ENCODE results near the gene C17orf100. TPM values are rescaled to one million over a fixed set of nuclear protein-coding genes. Genes with fewer than 3 reads are reported as not detected.
"Not testable (repeated sequence)": the region's sequence is repeated elsewhere in the genome, so short reads cannot be mapped to it uniquely, and the experiment has no call there.

Gene C17orf100
- total RNA-seq, 1 experiment from 2014 or later: not detected

GRCh38 chr17:6643451-6644125 lies 8.0 kb upstream of the C17orf100 start:
- Histone ChIP-seq H2AFZ (ENCODE audit: low read length) (no peak overlapping the region), H3K27ac (ENCODE audit: low read length) (no peak overlapping the region), H4K20me1 (ENCODE audit: insufficient read depth, low read depth, low read length) (no peaks in the 10 kb centered on the region), H3K9me2 (replicated peaks; ENCODE audit: insufficient read depth, low read length) (no peaks in the 10 kb centered on the region), H3K9me3 (ENCODE audit: low read length) (no peaks in the 10 kb centered on the region), H3K27me3 (ENCODE audit: low read length) (no peaks in the 10 kb centered on the region), H3K9ac (ENCODE audit: low read length) (no peak overlapping the region), H3K79me2 (ENCODE audit: low read length) (peaks cover 90% of the 10 kb centered on the region), H3K4me3 (ENCODE audit: low read length) (no peak overlapping the region), H3K36me3 (ENCODE audit: insufficient read depth, low read length) (peaks cover 47% of the 10 kb centered on the region; the same call in 1 of the 2 replicates), H3K4me2 (ENCODE audit: low read depth, low read length, poor library complexity, severe bottlenecking) (peak overlapping the region; percentile 71), H3K4me1 (ENCODE audit: low read length) (peaks cover 47% of the 10 kb centered on the region)
- DNase-seq: no peak

GRCh38 chr17:6648181-6648580 lies 3.4 kb upstream of the C17orf100 start:
- peak; percentile 68 for DNase-seq
- H3K9ac ChIP-seq (ENCODE audit: low read length): no peak overlapping the region
- no peaks in the 10 kb centered on the region for H3K9me2 ChIP-seq (replicated peaks; ENCODE audit: insufficient read depth, low read length)
- no peaks in the 10 kb centered on the region for H3K9me3 ChIP-seq (ENCODE audit: low read length)
- H3K79me2 ChIP-seq (ENCODE audit: low read length): peaks cover 77% of the 10 kb centered on the region
- H3K4me1 ChIP-seq (ENCODE audit: low read length): peaks cover 57% of the 10 kb centered on the region
- peaks cover 47% of the 10 kb centered on the region; the same call in 1 of the 2 replicates for H3K36me3 ChIP-seq (ENCODE audit: insufficient read depth, low read length)
- peak overlapping the region; percentile 2 for H3K4me2 ChIP-seq (ENCODE audit: low read depth, low read length, poor library complexity, severe bottlenecking)
- H3K27me3 ChIP-seq (ENCODE audit: low read length): no peaks in the 10 kb centered on the region
- no peak overlapping the region for H2AFZ ChIP-seq (ENCODE audit: low read length)
- H3K27ac ChIP-seq (ENCODE audit: low read length): no peak overlapping the region
- no peak overlapping the region for H3K4me3 ChIP-seq (ENCODE audit: low read length)
- no peaks in the 10 kb centered on the region for H4K20me1 ChIP-seq (ENCODE audit: insufficient read depth, low read depth, low read length)

GRCh38 chr17:6651919-6652452 lies 424 bp downstream of the C17orf100 start:
- H3K9me2 ChIP-seq (replicated peaks; ENCODE audit: insufficient read depth, low read length): no peaks in the 10 kb centered on the region
- H2AFZ ChIP-seq (ENCODE audit: low read length): no peak overlapping the region
- no peaks in the 10 kb centered on the region for H4K20me1 ChIP-seq (ENCODE audit: insufficient read depth, low read depth, low read length)
- peak overlapping the region; percentile 37 for H3K4me2 ChIP-seq (ENCODE audit: low read depth, low read length, poor library complexity, severe bottlenecking)
- H3K4me1 ChIP-seq (ENCODE audit: low read length): peaks cover 65% of the 10 kb centered on the region
- DNase-seq: no peak
- peaks cover 45% of the 10 kb centered on the region for H3K79me2 ChIP-seq (ENCODE audit: low read length)
- no peaks in the 10 kb centered on the region for H3K9me3 ChIP-seq (ENCODE audit: low read length)
- no peak overlapping the region for H3K27ac ChIP-seq (ENCODE audit: low read length)
- no peaks in the 10 kb centered on the region for H3K27me3 ChIP-seq (ENCODE audit: low read length)
- H3K4me3 ChIP-seq (ENCODE audit: low read length): peak overlapping the region; percentile 90; the same call in 1 of the 2 replicates
- peaks cover 20% of the 10 kb centered on the region; the same call in 1 of the 2 replicates for H3K36me3 ChIP-seq (ENCODE audit: insufficient read depth, low read length)
- H3K9ac ChIP-seq (ENCODE audit: low read length): peak overlapping the region; percentile 80

- Histone ChIP-seq H3K4me3 (ENCODE audit: low read length) (no peak overlapping the region), H3K9ac (ENCODE audit: low read length) (no peak overlapping the region), H3K79me2 (ENCODE audit: low read length) (peaks cover 29% of the 10 kb centered on the region), H2AFZ (ENCODE audit: low read length) (no peak overlapping the region), H3K9me2 (replicated peaks; ENCODE audit: insufficient read depth, low read length) (no peaks in the 10 kb centered on the region), H3K27me3 (ENCODE audit: low read length) (no peaks in the 10 kb centered on the region), H3K9me3 (ENCODE audit: low read length) (no peaks in the 10 kb centered on the region), H4K20me1 (ENCODE audit: insufficient read depth, low read depth, low read length) (no peaks in the 10 kb centered on the region), H3K4me1 (ENCODE audit: low read length) (peaks cover 50% of the 10 kb centered on the region), H3K27ac (ENCODE audit: low read length) (no peak overlapping the region), H3K36me3 (ENCODE audit: insufficient read depth, low read length) (no peaks in the 10 kb centered on the region), H3K4me2 (ENCODE audit: low read depth, low read length, poor library complexity, severe bottlenecking) (no peak overlapping the region)
- DNase-seq: no peak
Measured at GRCh38 chr17:6654841-6655731, 3.5 kb downstream of the C17orf100 start.

GRCh38 chr17:6655732-6656361 lies 4.3 kb downstream of the C17orf100 start:
- H4K20me1 ChIP-seq (ENCODE audit: insufficient read depth, low read depth, low read length); H2AFZ ChIP-seq (ENCODE audit: low read length); H3K9me2 ChIP-seq (replicated peaks; ENCODE audit: insufficient read depth, low read length); H3K4me3 ChIP-seq (ENCODE audit: low read length); H3K9me3 ChIP-seq (ENCODE audit: low read length); DNase-seq; H3K27ac ChIP-seq (ENCODE audit: low read length); H3K27me3 ChIP-seq (ENCODE audit: low read length); H3K36me3 ChIP-seq (ENCODE audit: insufficient read depth, low read length): not testable (repeated sequence)
- Histone ChIP-seq H3K4me2 (ENCODE audit: low read depth, low read length, poor library complexity, severe bottlenecking) (peak overlapping the region; percentile 8), H3K4me1 (ENCODE audit: low read length) (peaks cover 55% of the 10 kb centered on the region), H3K79me2 (ENCODE audit: low read length) (peaks cover 23% of the 10 kb centered on the region), H3K9ac (ENCODE audit: low read length) (peak overlapping the region; percentile 97; the same call in 1 of the 2 replicates)

GRCh38 chr17:6656797-6657632 lies 5.5 kb downstream of the C17orf100 start:
- H3K9me2 ChIP-seq (replicated peaks; ENCODE audit: insufficient read depth, low read length); H4K20me1 ChIP-seq (ENCODE audit: insufficient read depth, low read depth, low read length); H3K27me3 ChIP-seq (ENCODE audit: low read length); H3K9me3 ChIP-seq (ENCODE audit: low read length); H3K36me3 ChIP-seq (ENCODE audit: insufficient read depth, low read length): not testable (repeated sequence)
- Histone ChIP-seq H3K4me2 (ENCODE audit: low read depth, low read length, poor library complexity, severe bottlenecking) (peak overlapping the region; percentile 93), H3K4me1 (ENCODE audit: low read length) (peaks cover 60% of the 10 kb centered on the region), H3K4me3 (ENCODE audit: low read length) (peak overlapping the region; percentile 91), H3K9ac (ENCODE audit: low read length) (peak overlapping the region; percentile 97), H3K79me2 (ENCODE audit: low read length) (peaks cover 23% of the 10 kb centered on the region), H3K27ac (ENCODE audit: low read length) (peak overlapping the region; percentile 78), H2AFZ (ENCODE audit: low read length) (0 out of 2 replicates have a peak overlapping the region, but pooled peaks have one; percentile 38)
- peak; percentile 92 for DNase-seq

- H3K4me2 ChIP-seq (ENCODE audit: low read depth, low read length, poor library complexity, severe bottlenecking): peak overlapping the region; percentile 93
- H3K79me2 ChIP-seq (ENCODE audit: low read length): peaks cover 26% of the 10 kb centered on the region
- no peaks in the 10 kb centered on the region for H3K27me3 ChIP-seq (ENCODE audit: low read length)
- H3K9me3 ChIP-seq (ENCODE audit: low read length): no peaks in the 10 kb centered on the region
- no peaks in the 10 kb centered on the region for H3K36me3 ChIP-seq (ENCODE audit: insufficient read depth, low read length)
- H3K9me2 ChIP-seq (replicated peaks; ENCODE audit: insufficient read depth, low read length): no peaks in the 10 kb centered on the region
- peak overlapping the region; percentile 91 for H3K4me3 ChIP-seq (ENCODE audit: low read length)
- peak overlapping the region; percentile 78 for H3K27ac ChIP-seq (ENCODE audit: low read length)
- DNase-seq: peak; percentile 59
- H4K20me1 ChIP-seq (ENCODE audit: insufficient read depth, low read depth, low read length): no peaks in the 10 kb centered on the region
- H3K9ac ChIP-seq (ENCODE audit: low read length): peak overlapping the region; percentile 97
- H3K4me1 ChIP-seq (ENCODE audit: low read length): peaks cover 60% of the 10 kb centered on the region
- 0 out of 2 replicates have a peak overlapping the region, but pooled peaks have one; percentile 38 for H2AFZ ChIP-seq (ENCODE audit: low read length)
Measured at GRCh38 chr17:6657633-6658287, 6.2 kb downstream of the C17orf100 start.

All from Karpas-422 (cell line).